H7 (cell line): ENCODE results near the gene NDRG4. TPM values are rescaled to one million over a fixed set of nuclear protein-coding genes. Genes with fewer than 3 reads are reported as not detected.

Source experiments
- DNase-seq: peaks from one replicate; pipeline ENCODE4 v3.0.0; 2012
- H3K27me3 ChIP-seq: 2 replicates; pipeline ENCODE4 v1.6.0; 2011; ENCODE audit warnings: mild to moderate bottlenecking, low read length; ENCODE audit not compliant: control insufficient read depth, insufficient read depth
- H3K36me3 ChIP-seq: replicated peaks from 2 replicates; pipeline ENCODE4 v1.5.1; 2011; ENCODE audit warnings: low read length; ENCODE audit not compliant: control insufficient read depth, insufficient read depth
- H3K4me3 ChIP-seq: 2 replicates; pipeline ENCODE4 v1.5.1; 2011; ENCODE audit warnings: low read depth, mild to moderate bottlenecking, control low read depth, low read length, moderate library complexity; ENCODE audit not compliant: insufficient read depth
- total RNA-seq: library from RNA; depleted of rRNA; stranded (reverse); fragments of >200 nt; shearing (Covaris generic); gene quantifications from 2 replicates; pipeline ENCODE4 v1.2.3, GENCODE V29; 2014

NDRG4 gene
- total RNA-seq, 1 experiment from 2014 or later = 27.6 TPM

GRCh38 chr16:58507195-58507962, 7.4 kb downstream of the NDRG4 start:
- Histone ChIP-seq H3K27me3 (no peaks in the 10 kb centered on the region; the same call in none of the 2 replicates), H3K36me3 (no peaks in the 10 kb centered on the region; the same call in 1 of the 2 replicates), H3K4me3 (no peak overlapping the region)
- no peak for DNase-seq

- H3K4me3 ChIP-seq = no peak overlapping the region
- H3K36me3 ChIP-seq = no peaks in the 10 kb centered on the region; the same call in 1 of the 2 replicates
- no peaks in the 10 kb centered on the region; the same call in 1 of the 2 replicates for H3K27me3 ChIP-seq
- no peak for DNase-seq
Measured at GRCh38 chr16:58507963-58508670, 8.2 kb downstream of the NDRG4 start.

DNA sequence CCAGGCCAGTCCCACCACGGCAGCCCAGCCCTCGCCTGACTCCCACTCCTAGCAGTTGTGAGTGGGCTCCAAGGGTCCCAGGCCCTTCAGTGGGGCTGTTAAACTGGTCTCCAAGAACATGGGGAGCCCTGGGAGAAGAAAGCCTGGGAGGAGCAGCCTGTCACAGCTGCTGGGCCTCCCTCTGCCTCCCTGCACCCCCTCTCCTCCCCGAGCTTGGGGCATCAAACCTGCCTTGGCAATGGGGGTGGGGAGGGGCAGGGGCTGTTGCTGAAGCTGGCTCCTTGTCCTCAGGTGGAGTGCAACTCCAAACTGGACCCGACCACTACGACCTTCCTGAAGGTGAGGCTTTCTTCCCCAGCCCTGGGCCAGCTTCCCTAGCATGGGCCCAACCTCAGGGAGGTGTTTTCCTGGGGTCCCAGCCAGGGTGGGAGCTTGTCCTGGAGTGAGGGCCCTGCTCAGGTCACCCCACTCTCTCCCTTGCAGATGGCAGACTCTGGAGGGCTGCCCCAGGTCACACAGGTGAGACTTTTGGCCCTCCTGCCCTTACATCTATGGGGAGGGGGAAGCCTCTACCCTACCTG, 8.8 kb downstream of the NDRG4 start:
- no peaks in the 10 kb centered on the region; the same call in 1 of the 2 replicates for H3K27me3 ChIP-seq
- no peak for DNase-seq
- H3K4me3 ChIP-seq = no peak overlapping the region
- no peaks in the 10 kb centered on the region; the same call in 1 of the 2 replicates for H3K36me3 ChIP-seq

DNA sequence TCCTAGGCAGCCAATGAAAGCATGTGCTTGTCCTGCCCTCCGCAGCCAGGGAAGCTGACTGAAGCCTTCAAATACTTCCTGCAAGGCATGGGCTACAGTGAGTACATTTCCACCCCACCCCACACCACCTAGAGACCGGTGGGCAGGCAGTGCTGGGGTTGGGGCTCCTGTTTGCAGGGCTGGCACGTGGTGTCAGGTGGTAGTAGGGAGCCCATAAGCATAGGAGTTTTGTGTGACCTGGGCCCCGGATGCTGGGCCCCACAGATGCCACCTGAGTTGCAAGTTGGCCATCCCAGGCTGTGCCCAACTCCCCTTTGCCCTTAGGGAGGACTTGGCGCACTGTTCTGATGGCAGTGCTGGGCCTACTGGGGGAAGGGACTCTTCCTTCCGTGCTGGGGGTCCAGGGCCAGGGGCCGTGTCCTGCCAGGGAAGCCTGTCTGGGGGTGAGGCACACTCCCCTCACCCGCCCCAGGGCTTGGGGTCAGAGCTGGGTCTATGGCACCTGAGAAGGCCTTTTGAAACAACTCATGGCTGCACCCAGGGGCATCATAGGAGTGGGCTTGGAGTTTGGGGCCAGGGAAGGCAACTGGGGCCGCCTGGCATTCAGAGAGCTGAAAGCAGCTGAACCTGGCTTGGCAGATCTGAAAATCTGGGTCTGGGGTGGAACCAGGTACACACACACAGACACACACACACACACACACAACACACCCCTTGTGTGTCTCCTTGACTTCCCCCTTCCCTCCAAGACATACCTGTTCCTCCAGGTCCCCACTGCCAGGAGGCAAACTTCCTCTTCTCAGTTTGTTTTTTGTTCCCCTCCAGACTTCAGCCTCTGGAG, 9.5 kb downstream of the NDRG4 start:
- Histone ChIP-seq H3K4me3 (no peak overlapping the region), H3K36me3 (no peaks in the 10 kb centered on the region; the same call in 1 of the 2 replicates), H3K27me3 (no peaks in the 10 kb centered on the region; the same call in 1 of the 2 replicates)
- DNase-seq = no peak

- no peaks in the 10 kb centered on the region; the same call in 1 of the 2 replicates for H3K27me3 ChIP-seq
- H3K4me3 ChIP-seq = no peak overlapping the region
- no peaks in the 10 kb centered on the region; the same call in 1 of the 2 replicates for H3K36me3 ChIP-seq
- peak; percentile 36 for DNase-seq
Measured at GRCh38 chr16:58510097-58510775, 10.3 kb downstream of the NDRG4 start.

DNA sequence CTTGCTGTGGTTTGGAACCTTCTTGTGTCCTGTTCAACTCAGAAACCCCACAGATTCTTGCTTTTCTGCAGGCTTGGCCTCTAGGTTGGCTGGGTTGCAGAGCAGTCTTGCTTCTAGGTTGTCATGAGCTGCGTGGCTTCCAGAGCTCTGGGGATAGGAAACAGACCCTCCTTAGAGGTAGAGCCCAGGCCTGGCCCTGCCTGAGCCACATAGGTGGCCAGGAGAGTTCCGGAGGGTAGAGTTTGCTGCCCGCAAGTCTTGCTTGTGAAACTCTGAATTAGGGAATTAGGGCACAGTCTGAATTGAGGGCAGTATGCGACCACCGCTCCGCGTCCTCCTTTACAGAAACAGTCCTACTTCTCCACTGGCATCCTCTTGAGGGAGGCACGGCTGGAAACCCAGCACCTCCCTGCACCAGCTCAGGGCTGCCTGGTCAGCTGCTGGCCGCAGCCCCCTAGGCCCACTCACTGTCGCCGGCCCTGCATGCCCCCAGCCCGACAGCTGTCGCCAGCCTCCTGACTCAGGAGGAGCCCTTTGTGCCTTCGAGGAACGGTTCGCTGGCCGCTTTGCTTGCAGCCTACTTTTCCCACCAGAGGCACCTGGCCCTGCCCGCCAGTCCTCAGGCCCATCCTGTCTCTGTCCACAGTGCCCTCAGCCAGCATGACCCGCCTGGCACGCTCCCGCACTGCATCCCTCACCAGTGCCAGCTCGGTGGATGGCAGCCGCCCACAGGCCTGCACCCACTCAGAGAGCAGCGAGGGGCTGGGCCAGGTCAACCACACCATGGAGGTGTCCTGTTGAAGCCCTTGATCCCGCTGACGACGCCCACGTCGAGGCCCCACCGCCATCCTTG, 11.1 kb downstream of the NDRG4 start:
- Histone ChIP-seq H3K4me3 (no peak overlapping the region), H3K27me3 (no peaks in the 10 kb centered on the region; the same call in 1 of the 2 replicates), H3K36me3 (no peaks in the 10 kb centered on the region; the same call in 1 of the 2 replicates)
- DNase-seq = peak; percentile 28

GRCh38 chr16:58511933-58512815, 12.2 kb downstream of the NDRG4 start:
- no peak overlapping the region for H3K4me3 ChIP-seq
- H3K27me3 ChIP-seq = no peaks in the 10 kb centered on the region; the same call in 1 of the 2 replicates
- peak; percentile 90 for DNase-seq
- peaks cover 5% of the 10 kb centered on the region for H3K36me3 ChIP-seq

- no peaks in the 10 kb centered on the region; the same call in 1 of the 2 replicates for H3K27me3 ChIP-seq
- DNase-seq = no peak
- H3K36me3 ChIP-seq = peaks cover 17% of the 10 kb centered on the region
- no peak overlapping the region for H3K4me3 ChIP-seq
Measured at GRCh38 chr16:58513874-58514273, 13.9 kb downstream of the NDRG4 start.

DNA sequence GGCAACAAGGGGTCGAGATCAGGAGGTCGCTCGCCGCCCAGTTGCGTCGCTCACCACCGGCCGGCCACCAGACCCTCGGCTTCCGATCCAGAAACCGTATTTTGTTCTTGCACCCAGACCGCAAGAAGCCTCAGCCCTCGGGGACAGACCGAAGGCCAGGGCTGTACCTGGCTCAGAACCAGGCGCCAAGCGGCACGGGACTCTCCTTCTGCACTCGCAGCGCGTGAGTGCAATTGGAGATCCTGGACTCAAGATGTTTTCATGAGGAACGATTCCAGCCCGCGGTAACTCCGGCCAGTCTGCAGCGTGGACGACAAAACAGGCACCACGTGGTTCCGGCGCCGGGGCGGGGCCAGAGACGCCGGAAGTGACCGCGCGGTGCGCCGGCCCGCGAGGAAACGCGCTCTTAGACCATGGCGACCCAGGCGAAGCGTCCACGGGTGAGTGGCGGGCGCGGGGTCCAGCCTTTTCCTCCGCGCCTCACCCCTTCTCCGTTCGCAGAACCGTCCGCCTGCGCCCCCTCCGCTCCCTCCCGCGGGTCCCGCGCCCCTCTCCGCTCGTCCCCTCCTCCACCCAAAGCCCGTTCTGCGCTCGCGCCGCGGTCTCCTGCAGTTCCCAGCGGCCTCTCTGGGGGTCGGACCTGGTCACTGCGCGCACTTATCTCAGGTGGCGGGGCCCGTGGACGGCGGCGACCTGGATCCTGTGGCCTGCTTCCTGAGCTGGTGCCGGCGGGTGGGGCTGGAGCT, 15.4 kb downstream of the NDRG4 start, which contains the start of gene SETD6:
Gene SETD6 (plus strand): TSS at position 393 of the 746 bp plus-strand sequence. CDS start 21 bp downstream, at position 414.
- Histone ChIP-seq H3K27me3 (no peaks in the 10 kb centered on the region), H3K36me3 (peaks cover 25% of the 10 kb centered on the region), H3K4me3 (peak within 1 kb of the TSS; percentile 91)
- DNase-seq = peak; percentile 92

- peak overlapping the region; percentile 91 for H3K4me3 ChIP-seq
- peak; percentile 94 for DNase-seq
- peaks cover 32% of the 10 kb centered on the region for H3K36me3 ChIP-seq
- H3K27me3 ChIP-seq = no peaks in the 10 kb centered on the region
Measured at GRCh38 chr16:58515871-58516767, 16.2 kb downstream of the NDRG4 start.

- no peak for DNase-seq
- Histone ChIP-seq H3K36me3 (peaks cover 34% of the 10 kb centered on the region), H3K27me3 (no peaks in the 10 kb centered on the region), H3K4me3 (no peak overlapping the region)
Measured at GRCh38 chr16:58516768-58517107, 16.8 kb downstream of the NDRG4 start.
